ACHN (cell line): ENCODE measurements around the gene DPEP3.
"Not testable (repeated sequence)": the region's sequence is repeated elsewhere in the genome, so short reads cannot be mapped to it uniquely, and the experiment has no call there.

ENCODE experiments used
- DNase-seq: peaks from one replicate; pipeline ENCODE4 v3.0.0-alpha.2; 2015
- in situ Hi-C: cut with HindIII; loops from 2 replicates; pipeline ENCODE4 v1.10.0; 2017; ENCODE audit warnings: low sequenced_read_pairs, low pct_ligation_motif_present, low pct_unique_long_range_greater_than_20kb

Gene DPEP3

GRCh38 chr16:67939507-67940445 is 40.5 kb downstream of the DPEP3 start:
- in situ Hi-C loops: no loop called here
- DNase-seq: no peak

GRCh38 chr16:67937713-67938112 is 42.6 kb downstream of the DPEP3 start:
- in situ Hi-C loops: not testable (repeated sequence)

DNA sequence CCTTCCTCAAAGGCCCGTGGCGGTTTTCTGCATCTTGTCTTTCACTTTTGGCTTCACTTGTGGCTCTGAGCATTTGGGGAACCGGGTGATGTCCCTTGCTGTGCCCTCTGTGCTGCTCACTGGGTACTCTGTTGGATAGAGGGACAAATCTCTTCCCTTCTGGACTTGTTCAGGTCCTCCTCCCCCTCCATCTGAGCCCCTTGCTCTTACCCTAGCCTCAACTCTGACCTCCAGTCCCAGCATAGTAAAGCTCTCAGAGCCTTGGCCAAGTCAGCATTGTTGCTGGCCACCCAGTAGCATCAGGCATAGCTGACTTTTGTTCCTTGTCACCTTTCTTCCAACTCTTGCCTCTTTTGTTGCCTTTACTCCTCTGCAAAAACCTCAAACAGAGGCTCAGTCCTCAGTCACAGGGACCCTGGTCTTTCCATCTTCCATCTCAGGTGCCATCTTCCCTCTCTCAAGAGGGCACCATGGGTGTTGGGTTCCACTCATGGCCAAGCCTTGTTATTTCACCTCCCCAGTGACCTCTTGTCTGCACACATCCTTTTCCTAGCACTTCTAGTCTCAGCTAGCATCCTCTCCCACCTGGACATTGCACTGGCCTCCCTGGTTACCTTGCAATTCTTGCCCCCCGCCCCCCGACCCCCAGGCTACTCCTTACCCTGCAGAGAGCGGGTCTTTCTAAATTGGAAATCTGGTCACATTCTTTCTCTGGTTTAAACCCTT is 43.3 kb downstream of the DPEP3 start:
- in situ Hi-C loops: no loop called here
- DNase-seq: peak; percentile 87

More at GRCh38 chr16:67937713-67938112, 42.6 kb downstream of the DPEP3 start:
- DNase-seq: not testable (repeated sequence)

DNA sequence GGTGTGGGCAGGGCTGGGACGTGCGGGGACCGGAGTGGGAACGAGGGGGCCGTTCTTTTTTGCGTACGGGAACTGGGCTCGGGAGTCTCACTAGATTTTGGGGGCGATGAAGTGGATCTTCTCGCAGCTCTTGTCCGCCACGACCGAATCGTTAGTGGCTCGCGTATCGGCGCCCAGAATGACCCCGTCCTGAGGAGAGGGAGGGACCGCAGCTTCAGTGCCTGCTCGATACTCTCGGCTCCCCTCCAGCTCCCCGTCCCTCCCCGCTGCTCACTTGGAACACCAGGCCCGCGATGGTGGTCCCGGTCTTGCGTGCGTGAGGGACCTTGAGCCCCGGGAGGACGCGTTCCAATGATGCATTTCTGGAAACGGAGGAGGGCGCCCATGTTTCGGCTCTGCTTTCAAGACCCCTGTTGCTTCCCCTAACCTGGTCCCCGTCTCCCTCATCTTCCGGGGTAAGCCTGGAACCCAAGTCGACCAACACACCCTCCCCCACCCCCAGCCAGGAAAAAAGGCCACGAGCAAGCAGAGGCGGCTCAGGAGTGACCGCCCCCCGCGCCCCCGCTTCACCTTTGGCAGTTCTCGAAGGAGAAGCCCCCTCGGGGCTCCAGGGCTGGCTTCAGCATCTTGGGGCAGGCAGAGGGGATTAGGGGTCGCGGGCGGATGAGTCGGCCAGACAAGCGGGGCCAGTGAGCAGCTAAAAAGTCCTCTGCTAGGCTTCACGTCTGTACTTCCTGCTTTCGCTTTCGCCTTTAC is 44.0 kb downstream of the DPEP3 start, which contains the start of gene PSMB10:
Gene PSMB10, minus strand, starts transcription at position 727 of the 756 bp plus-strand sequence. Its CDS starts 101 bp downstream, at position 626.
- in situ Hi-C loops: no loop called here
- no peak for DNase-seq

- in situ Hi-C loops: no loop called here
- DNase-seq: peak; percentile 98
Observed at GRCh38 chr16:67935402-67936123, 44.7 kb downstream of the DPEP3 start.

GRCh38 chr16:67935101-67935401 is 45.2 kb downstream of the DPEP3 start:
- DNase-seq: no peak
- in situ Hi-C loops: no loop called here

GRCh38 chr16:67934306-67935100 is 45.8 kb downstream of the DPEP3 start:
- in situ Hi-C loops: no loop called here
- DNase-seq: no peak

GRCh38 chr16:67933805-67934204 is 46.5 kb downstream of the DPEP3 start:
- in situ Hi-C loops: no loop called here
- DNase-seq: no peak

DNA sequence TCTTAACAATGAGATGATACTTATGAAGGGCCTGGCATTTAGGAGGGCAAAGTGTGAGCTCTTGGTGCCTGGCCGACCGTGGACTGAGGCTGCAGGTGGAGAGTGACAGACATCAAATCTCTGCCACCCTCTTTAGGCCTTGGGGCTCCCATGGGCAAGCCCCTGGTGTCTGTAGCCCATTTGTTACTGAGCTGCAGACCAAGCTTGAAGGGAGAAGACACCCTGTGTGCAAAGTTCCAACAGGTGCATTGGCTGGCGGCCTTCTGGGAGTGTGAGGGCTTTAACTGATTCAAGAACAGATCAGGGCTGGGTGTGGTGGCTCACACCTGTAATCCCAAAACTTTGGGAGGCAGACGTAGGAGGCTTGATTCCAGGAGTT is 47.8 kb downstream of the DPEP3 start:
- no peak for DNase-seq
- in situ Hi-C loops: no loop called here

- DNase-seq: no peak
- in situ Hi-C loops: no loop called here
Observed at GRCh38 chr16:67931712-67932461, 48.4 kb downstream of the DPEP3 start, which contains the start of gene CTRL. Gene CTRL, minus strand, starts transcription at chr16:67931862. Its CDS starts 10 bp downstream, at chr16:67931852.

- DNase-seq: no peak
- in situ Hi-C loops: no loop called here
Observed at GRCh38 chr16:67930678-67931211, 49.6 kb downstream of the DPEP3 start.

DNA sequence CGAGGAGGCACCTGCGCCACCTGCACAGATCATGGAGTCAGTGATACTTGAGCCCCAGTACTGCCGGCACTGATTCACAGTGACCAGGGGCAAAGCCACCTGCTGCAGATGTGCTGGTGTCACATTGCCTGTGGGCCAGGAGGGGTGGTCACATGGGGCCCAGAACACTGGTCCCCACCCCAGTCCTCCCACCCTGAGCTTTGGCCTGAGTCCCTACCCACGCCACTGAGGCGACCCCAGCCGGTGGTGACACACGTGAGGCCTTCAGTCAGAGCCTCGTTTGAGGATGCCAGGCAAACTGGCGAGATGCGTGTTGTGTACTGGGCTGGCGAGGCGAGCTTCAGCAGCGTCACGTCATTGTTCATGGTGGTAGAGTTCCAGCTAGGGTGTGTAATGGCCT is 50.1 kb downstream of the DPEP3 start:
- DNase-seq: no peak
- in situ Hi-C loops: no loop called here

DNA sequence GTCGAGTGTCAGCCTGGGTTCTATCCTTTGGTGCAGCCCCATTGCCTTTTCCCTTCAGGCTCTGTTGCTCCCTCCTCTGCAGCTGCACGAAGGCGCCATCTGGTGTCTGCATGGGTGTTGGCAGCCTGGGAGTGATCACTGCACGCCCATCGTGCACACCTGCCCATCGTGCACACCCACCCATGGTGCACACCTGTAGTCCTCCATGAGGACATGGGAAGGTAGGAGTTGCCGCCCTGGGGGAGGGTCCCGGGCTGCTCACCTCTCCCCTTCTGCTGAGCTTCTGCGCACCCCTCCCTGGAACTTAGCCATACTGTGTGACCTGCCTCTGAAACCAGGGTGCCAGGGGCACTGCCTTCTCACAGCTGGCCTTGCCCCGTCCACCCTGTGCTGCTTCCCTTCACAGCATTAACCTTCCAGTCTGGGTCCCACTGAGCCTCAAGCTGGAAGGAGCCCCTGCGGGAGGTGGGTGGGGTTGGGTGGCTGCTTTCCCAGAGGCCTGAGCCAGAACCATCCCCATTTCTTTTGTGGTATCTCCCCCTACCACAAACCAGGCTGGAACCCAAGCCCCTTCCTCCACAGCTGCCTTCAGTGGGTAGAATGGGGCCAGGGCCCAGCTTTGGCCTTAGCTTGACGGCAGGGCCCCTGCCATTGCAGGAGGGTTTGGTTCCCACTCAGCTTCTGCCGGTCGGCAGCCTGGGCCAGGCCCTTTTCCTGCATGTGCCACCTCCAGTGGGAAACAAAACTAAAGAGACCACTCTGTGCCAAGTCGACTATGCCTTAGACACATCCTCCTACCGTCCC is 51.5 kb downstream of the DPEP3 start:
- in situ Hi-C loops: no loop called here
- peak; percentile 80 for DNase-seq

- in situ Hi-C loops: no loop called here
- no peak for DNase-seq
Observed at GRCh38 chr16:67928147-67928546, 52.2 kb downstream of the DPEP3 start.

DNA sequence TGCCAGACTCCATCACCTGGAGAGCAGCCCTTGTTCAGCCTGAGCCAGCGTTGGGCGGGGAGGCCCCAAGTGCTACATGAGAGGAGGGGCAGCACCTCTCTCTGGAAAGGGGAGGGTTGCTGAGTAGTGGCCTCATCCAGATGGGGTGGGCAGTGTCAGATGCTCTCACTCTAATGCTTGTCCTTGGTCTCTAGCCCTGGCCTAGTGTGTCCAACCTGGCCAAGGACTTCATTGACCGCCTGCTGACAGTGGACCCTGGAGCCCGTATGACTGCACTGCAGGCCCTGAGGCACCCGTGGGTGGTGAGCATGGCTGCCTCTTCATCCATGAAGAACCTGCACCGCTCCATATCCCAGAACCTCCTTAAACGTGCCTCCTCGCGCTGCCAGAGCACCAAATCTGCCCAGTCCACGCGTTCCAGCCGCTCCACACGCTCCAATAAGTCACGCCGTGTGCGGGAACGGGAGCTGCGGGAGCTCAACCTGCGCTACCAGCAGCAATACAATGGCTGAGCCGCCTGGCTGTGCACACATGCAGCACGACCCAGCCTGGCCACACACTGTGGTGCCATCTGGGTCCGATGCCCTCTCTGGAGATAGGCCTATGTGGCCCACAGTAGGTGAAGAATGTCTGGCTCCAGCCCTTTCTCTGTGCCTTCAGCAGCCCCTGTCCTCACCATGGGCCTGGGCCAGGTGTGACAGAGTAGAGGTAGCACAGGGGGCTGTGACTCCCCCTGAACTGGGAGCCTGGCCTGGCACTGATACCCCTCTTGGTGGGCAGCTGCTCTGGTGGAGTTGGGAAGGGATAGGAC is 53.0 kb downstream of the DPEP3 start:
- in situ Hi-C loops: no loop called here
- no peak for DNase-seq
